ENCODE measurements around the gene TBC1D5. TPM values are rescaled to one million over a fixed set of nuclear protein-coding genes. Genes with fewer than 3 reads are reported as not detected.

The TBC1D5 gene
- total RNA-seq, 2 experiments from 2014 or later, result 46.3 to 47.8 TPM

GRCh38 chr3:17218587-17218986 is 523.8 kb downstream of the TBC1D5 start:
- peaks cover 3% of the 10 kb centered on the region for H3K9me3 Mint-ChIP-seq
- no peak for TF ChIP-seq CTCF (IDR thresholded peaks at IDR 0.05)
- ChIA-PET POLR2A (no interaction called here), CTCF (interaction anchor here (0.8 to 1.8 kb wide), 2 partner anchors 11 to 14 kb away, joined by 3 to 5 read pairs; no protein-coding TSS in a partner anchor)
- no peak for DNase-seq
- intact Hi-C loops (cut with micrococcal nuclease), result no loop called here
- H3K4me1 Mint-ChIP-seq (ENCODE audit: low read depth), result no peaks in the 10 kb centered on the region
- H3K36me3 Mint-ChIP-seq (ENCODE audit: low read depth), result peaks cover 16% of the 10 kb centered on the region
- ATAC-seq, result no peak
- H3K27ac Mint-ChIP-seq, result no peak overlapping the region
- H3K4me3 Mint-ChIP-seq, result no peak overlapping the region
- H3K27me3 Mint-ChIP-seq, result no peaks in the 10 kb centered on the region

DNA sequence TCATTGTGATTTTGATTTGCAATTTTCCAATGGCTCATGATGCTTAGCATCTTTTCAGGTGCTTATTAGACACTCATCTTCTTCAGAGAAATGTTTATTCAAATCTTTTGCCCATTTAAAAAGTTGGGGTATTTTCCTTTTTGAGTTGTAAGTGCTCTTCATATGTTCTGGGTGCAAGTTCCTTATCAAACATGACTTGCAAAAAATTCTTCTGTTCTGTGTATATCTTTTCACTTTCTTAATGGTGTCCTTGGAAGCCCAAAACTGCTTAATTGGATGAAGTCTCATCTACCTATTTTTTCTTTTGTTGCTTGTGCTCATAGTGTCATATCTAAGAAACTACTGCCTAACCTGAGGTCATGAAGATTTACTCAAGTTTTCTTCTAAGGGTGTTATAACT is 524.8 kb downstream of the TBC1D5 start:
- Mint-ChIP-seq H3K4me1 (ENCODE audit: low read depth) (no peaks in the 10 kb centered on the region), H3K27me3 (no peaks in the 10 kb centered on the region), H3K4me3 (no peak overlapping the region), H3K9me3 (peaks cover 3% of the 10 kb centered on the region), H3K36me3 (ENCODE audit: low read depth) (peaks cover 19% of the 10 kb centered on the region), H3K27ac (no peak overlapping the region)
- POLR2A ChIA-PET, result no interaction called here
- intact Hi-C loops (cut with micrococcal nuclease), result no loop called here
- ATAC-seq, result no peak
- CTCF ChIA-PET, result interaction anchor here (0.8 to 1.1 kb wide), 2 partner anchors 22 to 616 kb away, joined by 3 to 4 read pairs; no protein-coding TSS in a partner anchor
- TF ChIP-seq CTCF (IDR thresholded peaks at IDR 0.05), result no peak
- DNase-seq, result no peak

DNA sequence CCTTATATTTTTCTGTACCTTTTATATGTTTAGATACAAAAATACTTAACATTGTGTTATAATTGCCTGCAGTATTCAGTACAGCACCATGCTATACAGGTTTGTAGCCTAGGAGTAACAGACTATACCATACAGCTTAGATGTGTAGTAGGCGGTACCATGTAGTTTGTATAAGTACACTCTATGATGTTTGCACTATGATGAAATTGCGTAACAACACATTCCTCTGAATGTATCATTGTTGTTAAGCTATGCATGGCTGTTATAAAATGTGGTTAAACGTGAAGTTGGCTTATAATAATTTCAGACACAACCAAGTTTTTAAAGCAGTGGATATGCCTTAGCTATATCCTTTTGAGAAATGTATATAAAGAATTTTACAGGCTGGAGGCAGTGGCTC is 529.3 kb downstream of the TBC1D5 start:
- Mint-ChIP-seq H3K4me3 (no peak overlapping the region), H3K27me3 (no peaks in the 10 kb centered on the region), H3K36me3 (ENCODE audit: low read depth) (peaks cover 11% of the 10 kb centered on the region), H3K27ac (no peak overlapping the region), H3K4me1 (ENCODE audit: low read depth) (no peaks in the 10 kb centered on the region), H3K9me3 (no peaks in the 10 kb centered on the region)
- TF ChIP-seq CTCF (IDR thresholded peaks at IDR 0.05), result no peak
- intact Hi-C loops (cut with micrococcal nuclease), result no loop called here
- ChIA-PET POLR2A (no interaction called here), CTCF (interaction anchor here (0.6 kb wide), 2 partner anchors 79 to 610 kb away, joined by 3 read pairs; no protein-coding TSS in a partner anchor)
- ATAC-seq (no peak), DNase-seq (no peak)

DNA sequence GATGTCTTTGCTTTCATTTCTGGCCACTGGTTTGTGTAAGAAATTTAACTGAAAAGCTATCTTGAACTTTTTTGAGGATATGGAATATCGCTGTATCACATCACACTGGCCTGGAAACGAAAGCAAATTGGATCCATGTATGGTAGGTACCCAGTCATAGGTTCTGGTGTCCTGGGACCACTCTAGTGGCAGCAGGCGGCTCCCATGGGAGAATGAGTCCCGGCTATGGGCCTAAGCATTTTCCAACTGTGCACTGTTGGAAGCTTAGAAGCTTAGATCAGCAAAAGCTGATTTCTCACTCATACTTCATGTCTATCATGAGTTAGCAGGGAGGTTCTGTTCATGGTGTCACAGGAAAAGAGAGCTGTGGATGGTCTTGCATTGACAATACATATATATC is 534.5 kb downstream of the TBC1D5 start:
- Mint-ChIP-seq H3K27me3 (no peaks in the 10 kb centered on the region), H3K4me1 (ENCODE audit: low read depth) (no peaks in the 10 kb centered on the region), H3K36me3 (ENCODE audit: low read depth) (peaks cover 30% of the 10 kb centered on the region), H3K27ac (no peak overlapping the region), H3K4me3 (no peak overlapping the region), H3K9me3 (peaks cover 6% of the 10 kb centered on the region)
- POLR2A ChIA-PET, result interaction anchor here (1.2 kb wide), 1 partner anchor 365 kb away, joined by 3 read pairs; no protein-coding TSS in a partner anchor
- CTCF ChIA-PET, result interaction anchor here (1.2 to 1.3 kb wide), 2 partner anchors 11 to 606 kb away, joined by 3 read pairs; no protein-coding TSS in a partner anchor
- intact Hi-C loops (cut with micrococcal nuclease), result no loop called here
- DNase-seq (no peak), ATAC-seq (no peak)
- TF ChIP-seq CTCF (IDR thresholded peaks at IDR 0.05), result no peak

DNA sequence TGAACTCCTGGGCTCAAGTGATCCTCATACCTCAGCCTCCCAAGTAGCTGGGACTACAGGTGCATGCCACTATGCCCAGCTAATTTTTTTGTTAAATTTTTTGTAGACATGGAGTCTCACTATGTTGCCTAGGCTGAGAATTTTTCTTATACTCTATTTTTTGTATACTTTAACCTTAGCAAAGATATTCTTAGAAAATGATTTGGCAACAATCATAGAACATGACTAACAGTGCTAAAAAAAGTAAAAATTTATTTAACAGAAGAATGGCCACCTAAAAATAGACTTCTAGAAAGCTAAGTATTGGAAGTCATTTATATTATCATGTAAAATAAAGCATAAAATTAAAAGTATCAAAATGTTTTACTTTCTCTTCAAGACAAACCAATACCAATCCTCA is 535.4 kb downstream of the TBC1D5 start:
- intact Hi-C loops (cut with micrococcal nuclease), result no loop called here
- H3K27ac Mint-ChIP-seq, result no peak overlapping the region
- no peaks in the 10 kb centered on the region for H3K27me3 Mint-ChIP-seq
- CTCF ChIA-PET, result interaction anchor here (1.2 kb wide), 1 partner anchor 12 kb away, joined by 3 read pairs; no protein-coding TSS in a partner anchor
- H3K4me3 Mint-ChIP-seq, result no peak overlapping the region
- peaks cover 38% of the 10 kb centered on the region for H3K36me3 Mint-ChIP-seq (ENCODE audit: low read depth)
- POLR2A ChIA-PET, result no interaction called here
- H3K9me3 Mint-ChIP-seq, result peaks cover 13% of the 10 kb centered on the region
- ATAC-seq (no peak), DNase-seq (no peak)
- peaks cover 2% of the 10 kb centered on the region for H3K4me1 Mint-ChIP-seq (ENCODE audit: low read depth)
- TF ChIP-seq CTCF (IDR thresholded peaks at IDR 0.05), result no peak
